Gastroesophageal sphincter (tissue), 4 donors: ENCODE data around the gene RHBDF2. TPM values are rescaled to one million over a fixed set of nuclear protein-coding genes. Genes with fewer than 3 reads are reported as not detected.

Source experiments
- ATAC-seq: fragments of 150-250 bp; one replicate; pipeline ENCODE4 v1.9.1; 2016; ENCODE audit warnings: mild to moderate bottlenecking, moderate library complexity
- H3K27ac ChIP-seq, 4 donors: fragments of 200-600 bp; sonication (generic) in 3 of 4; 1 replicate in 3 of 4; 2 replicates in 1 of 4; pipeline ENCODE4 v1.5.1; 2016 to 2019
- H3K27me3 ChIP-seq: fragments of 200-600 bp; sonication (generic); one replicate; pipeline ENCODE4 v1.5.1; 2019
- H3K36me3 ChIP-seq, 2 donors: fragments of 200-600 bp; sonication (generic); one replicate each; pipeline ENCODE4 v1.5.1; 2019; ENCODE audit warnings: control low read depth in 1 of 2
- H3K4me1 ChIP-seq, 3 donors: fragments of 200-600 bp; sonication (generic); 1 replicate in 2 of 3; 2 replicates in 1 of 3; pipeline ENCODE4 v1.5.1; 2016 to 2019; ENCODE audit warnings: control low read depth in 2 of 3
- H3K4me3 ChIP-seq, 2 donors: fragments of 200-600 bp; sonication (generic); one replicate each; pipeline ENCODE4 v1.5.1; 2019; ENCODE audit warnings: mild to moderate bottlenecking in 1 of 2, moderate library complexity in 1 of 2
- H3K9me3 ChIP-seq, 3 donors: fragments of 200-600 bp; sonication (generic); one replicate each; pipeline ENCODE4 v1.5.1; 2017 to 2019; ENCODE audit warnings: control low read depth in 2 of 3
- EP300 ChIP-seq: sonication (generic); formaldehyde crosslinking; IDR thresholded peaks from one replicate; pipeline ENCODE4 v1.6.1; 2017; ENCODE audit warnings: antibody characterized with exemption, mild to moderate bottlenecking
- POLR2A ChIP-seq, 2 donors: fragments of 450-650 bp; IDR thresholded peaks; one replicate each; pipeline ENCODE4 v1.6.1; 2017; ENCODE audit warnings: antibody characterized with exemption in 2 of 2, mild to moderate bottlenecking in 2 of 2, moderate library complexity in 1 of 2
- POLR2AphosphoS5 ChIP-seq: sonication (generic); formaldehyde crosslinking; IDR thresholded peaks from one replicate; pipeline ENCODE4 v1.6.1; 2017; ENCODE audit warnings: antibody characterized with exemption
- WGBS, 2 donors: methylation state at CpG; one replicate each; pipeline ENCODE4 v1.1.5; 2018; ENCODE audit warnings: low coverage in 1 of 2; 5-methylcytosine and 5-hydroxymethylcytosine counted together
- total RNA-seq, 4 donors: library from RNA; depleted of rRNA; stranded (reverse); fragments of >200 nt; gene quantifications; one replicate each; pipeline ENCODE4 v1.1.0, GENCODE V29; 2016
- TF ChIP-seq, protein P1 (sequence below), 4 experiments: fragments of 200-600 bp in 2 of 4; fragments of 450-650 bp in 2 of 4; sonication (generic) in 1 of 4; IDR thresholded peaks; one replicate each; pipeline ENCODE4 v1.5.1; 2017 to 2019; ENCODE audit warnings: antibody characterized with exemption in 4 of 4, mild to moderate bottlenecking in 2 of 4, moderate library complexity in 2 of 4

Gene RHBDF2
- total RNA-seq, 4 donors from 2014 or later: 7.3 to 20.5 (median 8.5) TPM

DNA sequence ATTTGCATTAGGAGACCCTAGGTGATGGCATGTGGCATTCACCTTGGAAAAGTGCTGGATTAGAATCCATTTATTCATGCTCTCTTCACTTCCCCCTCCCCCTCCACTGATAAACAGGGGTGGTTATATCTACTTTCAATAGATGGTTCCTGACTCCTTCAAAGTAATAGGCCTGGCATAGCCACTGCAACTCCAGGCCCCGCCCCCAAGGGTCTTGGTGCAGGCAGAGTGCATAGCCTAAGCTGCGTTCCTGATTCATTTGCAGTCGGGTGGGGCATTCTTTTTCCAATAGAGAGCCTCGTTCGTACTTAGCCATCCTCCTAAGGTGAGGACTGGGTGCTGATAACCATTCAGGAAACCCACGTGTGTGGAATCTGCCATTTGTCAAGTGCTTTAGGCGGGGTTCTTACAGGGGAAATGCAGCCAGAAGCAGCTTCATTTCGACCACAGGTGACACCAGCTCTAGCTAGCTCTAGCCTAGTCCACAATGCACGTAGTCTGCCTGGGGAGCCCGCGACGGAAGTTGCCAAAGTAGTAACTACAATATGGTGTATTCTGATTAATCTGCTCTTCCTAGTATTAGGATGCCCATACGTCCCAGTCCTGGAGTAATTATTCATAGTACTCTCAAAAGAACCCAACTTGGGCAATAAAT lies 59.4 kb downstream of the RHBDF2 start:
- H3K4me3 ChIP-seq: no peak overlapping the region
- H3K27me3 ChIP-seq: no peaks in the 10 kb centered on the region
- TF ChIP-seq EP300 (no peak), POLR2A (IDR thresholded peaks at IDR 0.05) (no peak)
- H3K9me3 ChIP-seq: no peaks in the 10 kb centered on the region
- no peaks in the 10 kb centered on the region for H3K36me3 ChIP-seq
- peaks cover 0 to 24% (median 6%) of the 10 kb centered on the region in 3 donors for H3K4me1 ChIP-seq
- ATAC-seq: no peak
- WGBS, 2 donors: 40 to 100% methylated on average over 2 to 3 of the region's 13 CpGs
- no peak overlapping the region for H3K27ac ChIP-seq

DNA sequence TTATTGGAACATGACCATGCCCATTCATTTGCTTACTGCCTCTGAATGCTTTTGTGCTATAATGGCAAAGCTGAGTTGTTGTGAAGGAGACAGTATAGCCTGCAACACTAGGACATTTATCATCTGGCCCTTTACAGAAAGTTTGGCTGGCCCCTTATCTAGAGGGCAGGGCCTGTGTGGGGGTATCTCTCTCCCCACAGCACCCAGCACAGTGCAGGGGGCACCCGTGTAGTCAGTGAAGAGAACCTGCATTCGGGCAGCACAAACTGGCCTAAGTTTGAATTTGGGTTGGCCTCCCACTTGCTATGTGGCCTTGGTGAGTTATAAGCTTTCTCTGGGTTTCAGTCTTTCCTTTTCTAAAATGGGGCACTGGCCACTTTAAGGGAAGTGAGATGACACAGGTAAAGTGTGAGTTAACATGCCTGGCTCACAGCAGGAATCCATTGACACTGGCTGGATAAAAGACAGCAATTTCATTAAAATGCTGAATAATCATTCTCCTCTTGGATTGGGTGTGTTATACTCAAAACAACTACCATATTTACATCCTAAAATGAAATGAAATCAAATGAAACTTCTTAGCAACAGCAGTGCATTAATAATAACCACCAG lies 60.4 kb downstream of the RHBDF2 start:
- peaks cover 0 to 14% (median 0%) of the 10 kb centered on the region in 3 donors for H3K4me1 ChIP-seq
- no peaks in the 10 kb centered on the region for H3K9me3 ChIP-seq
- H3K4me3 ChIP-seq: no peak overlapping the region
- H3K27me3 ChIP-seq: no peaks in the 10 kb centered on the region
- H3K36me3 ChIP-seq: no peaks in the 10 kb centered on the region
- ATAC-seq: no peak
- H3K27ac ChIP-seq: no peak overlapping the region
- TF ChIP-seq POLR2AphosphoS5 (no peak), POLR2A (IDR thresholded peaks at IDR 0.05) (no peak), EP300 (no peak)
- TF ChIP-seq, protein P1, sequence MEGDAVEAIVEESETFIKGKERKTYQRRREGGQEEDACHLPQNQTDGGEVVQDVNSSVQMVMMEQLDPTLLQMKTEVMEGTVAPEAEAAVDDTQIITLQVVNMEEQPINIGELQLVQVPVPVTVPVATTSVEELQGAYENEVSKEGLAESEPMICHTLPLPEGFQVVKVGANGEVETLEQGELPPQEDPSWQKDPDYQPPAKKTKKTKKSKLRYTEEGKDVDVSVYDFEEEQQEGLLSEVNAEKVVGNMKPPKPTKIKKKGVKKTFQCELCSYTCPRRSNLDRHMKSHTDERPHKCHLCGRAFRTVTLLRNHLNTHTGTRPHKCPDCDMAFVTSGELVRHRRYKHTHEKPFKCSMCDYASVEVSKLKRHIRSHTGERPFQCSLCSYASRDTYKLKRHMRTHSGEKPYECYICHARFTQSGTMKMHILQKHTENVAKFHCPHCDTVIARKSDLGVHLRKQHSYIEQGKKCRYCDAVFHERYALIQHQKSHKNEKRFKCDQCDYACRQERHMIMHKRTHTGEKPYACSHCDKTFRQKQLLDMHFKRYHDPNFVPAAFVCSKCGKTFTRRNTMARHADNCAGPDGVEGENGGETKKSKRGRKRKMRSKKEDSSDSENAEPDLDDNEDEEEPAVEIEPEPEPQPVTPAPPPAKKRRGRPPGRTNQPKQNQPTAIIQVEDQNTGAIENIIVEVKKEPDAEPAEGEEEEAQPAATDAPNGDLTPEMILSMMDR (IDR thresholded peaks at IDR 0.05): no peak
- 70% methylated on average over 2 of the region's 2 CpGs; no CpG with 5 or more reads in 1 of the 2 donors for WGBS, 2 donors

DNA sequence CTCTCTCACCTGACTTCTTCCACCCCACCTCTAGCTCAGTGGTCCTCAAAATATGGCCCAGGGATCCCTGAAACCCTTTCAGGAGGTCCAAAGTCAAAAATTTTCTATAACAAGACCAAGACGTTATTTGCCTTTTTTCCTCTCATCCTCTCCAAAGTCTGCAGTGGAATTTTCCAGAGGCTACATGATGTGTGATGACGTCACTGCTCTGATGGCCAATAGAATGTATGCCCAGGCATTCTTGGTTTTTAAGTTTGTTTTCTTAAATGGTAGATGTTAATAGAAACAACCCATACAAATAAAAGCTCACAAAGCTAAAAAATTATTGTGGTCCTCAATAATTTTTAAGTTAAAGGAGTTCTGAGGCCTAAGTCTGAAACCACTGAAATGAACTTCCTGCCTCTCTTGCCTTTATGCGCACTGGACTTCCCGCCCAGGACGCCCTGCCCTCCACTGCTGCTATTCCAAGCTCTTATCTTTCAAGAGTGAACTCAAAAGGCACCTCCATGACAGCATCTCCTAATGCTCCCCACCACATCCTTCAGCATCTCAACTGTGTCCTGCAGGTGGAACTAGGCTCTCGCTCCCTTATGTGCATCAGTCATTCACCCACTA lies 61.8 kb downstream of the RHBDF2 start:
- Histone ChIP-seq H3K9me3 (no peaks in the 10 kb centered on the region), H3K4me1 (peaks cover 0 to 1% (median 0%) of the 10 kb centered on the region in 3 donors), H3K27me3 (no peaks in the 10 kb centered on the region), H3K27ac (no peak overlapping the region), H3K4me3 (no peak overlapping the region), H3K36me3 (no peaks in the 10 kb centered on the region)
- no peak for TF ChIP-seq POLR2A (IDR thresholded peaks at IDR 0.05)
- TF ChIP-seq EP300: no peak
- TF ChIP-seq, protein P1 (IDR thresholded peaks at IDR 0.05): no peak
- TF ChIP-seq POLR2AphosphoS5: no peak
- 83 to 100% methylated on average over 5 to 6 of the region's 6 CpGs for WGBS, 2 donors
- no peak for ATAC-seq

DNA sequence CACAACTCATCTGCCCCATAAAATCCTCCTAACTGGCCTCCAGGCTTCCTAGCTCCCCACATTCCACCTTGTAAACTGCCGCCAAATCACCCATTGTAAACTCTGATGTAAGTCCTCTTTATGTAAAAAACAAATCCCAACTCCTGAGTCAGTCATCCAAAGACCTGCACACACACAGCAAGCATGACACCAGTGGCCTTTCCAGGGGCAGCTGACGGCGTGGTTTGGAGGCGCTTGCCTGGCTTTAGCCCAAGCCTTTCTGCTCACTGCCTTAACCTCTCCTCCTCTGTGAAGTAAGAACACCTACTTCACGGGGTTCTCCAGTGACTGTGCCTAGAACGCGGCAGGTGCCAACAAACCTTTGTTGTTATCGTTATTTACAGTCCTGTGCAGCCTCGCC lies 62.3 kb downstream of the RHBDF2 start:
- no peaks in the 10 kb centered on the region for H3K4me1 ChIP-seq
- no peak for ATAC-seq
- TF ChIP-seq EP300 (no peak), POLR2A (IDR thresholded peaks at IDR 0.05) (no peak), POLR2AphosphoS5 (no peak)
- TF ChIP-seq, protein P1 (IDR thresholded peaks at IDR 0.05): no peak
- H3K27me3 ChIP-seq: no peaks in the 10 kb centered on the region
- no peak overlapping the region for H3K27ac ChIP-seq
- no peaks in the 10 kb centered on the region for H3K36me3 ChIP-seq
- no peak overlapping the region for H3K4me3 ChIP-seq
- WGBS, 2 donors: 93 to 100% methylated on average over 7 to 9 of the region's 9 CpGs
- H3K9me3 ChIP-seq: no peaks in the 10 kb centered on the region

DNA sequence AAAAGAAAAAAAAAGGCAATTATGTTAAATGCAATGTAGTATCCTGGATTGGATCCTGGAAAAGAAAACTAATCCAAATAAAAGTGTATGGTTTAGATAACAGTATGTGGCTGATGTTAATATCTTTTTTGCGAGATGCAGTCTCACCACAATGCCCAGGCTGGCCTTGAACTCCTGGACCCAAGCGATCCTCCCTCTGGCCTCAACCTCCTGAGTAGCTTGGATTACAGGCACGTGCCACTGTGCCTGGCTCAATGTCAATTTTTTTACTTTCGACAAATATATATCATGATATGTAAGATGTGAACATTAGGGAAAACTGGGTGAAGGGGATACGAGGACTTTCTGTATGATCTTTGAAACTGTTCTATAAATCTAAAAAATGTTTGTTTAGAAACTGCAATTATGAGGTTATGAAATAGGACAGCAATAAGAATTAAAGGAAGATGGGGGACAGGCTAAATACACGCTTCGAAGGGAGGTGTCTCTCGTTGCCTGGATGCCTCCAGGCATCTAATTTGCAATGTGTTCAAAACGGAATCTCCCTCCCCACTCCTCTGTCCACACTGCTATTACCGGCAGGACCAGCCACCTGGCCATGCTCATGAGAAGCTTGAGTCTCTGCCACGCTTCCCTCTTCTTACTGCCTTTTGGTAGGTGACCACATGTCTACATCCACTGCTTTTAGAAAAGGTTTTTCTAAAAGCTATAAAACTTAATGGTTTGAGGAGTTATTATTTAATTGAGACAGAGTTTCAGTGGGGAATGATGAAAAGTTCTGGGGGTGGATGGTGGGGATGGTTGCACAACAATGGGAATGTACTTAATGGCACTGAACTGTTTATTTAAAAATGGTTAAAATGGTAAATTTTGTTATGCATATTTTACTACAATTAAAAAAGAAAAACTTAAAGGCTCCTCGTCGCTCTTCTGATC lies 63.5 kb downstream of the RHBDF2 start:
- Histone ChIP-seq H3K4me1 (peaks cover 0 to 1% (median 0%) of the 10 kb centered on the region in 3 donors), H3K27ac (no peak overlapping the region), H3K27me3 (no peaks in the 10 kb centered on the region), H3K36me3 (no peaks in the 10 kb centered on the region), H3K9me3 (no peaks in the 10 kb centered on the region), H3K4me3 (no peak overlapping the region)
- ATAC-seq: no peak
- TF ChIP-seq EP300: no peak
- TF ChIP-seq, protein P1 (IDR thresholded peaks at IDR 0.05): no peak
- no peak for TF ChIP-seq POLR2AphosphoS5
- TF ChIP-seq POLR2A (IDR thresholded peaks at IDR 0.05): no peak
- WGBS, 2 donors: 80 to 93% methylated on average over 5 to 13 of the region's 13 CpGs
